ENCODE measurements around the gene CSRNP3. TPM values are rescaled to one million over a fixed set of nuclear protein-coding genes. Genes with fewer than 3 reads are reported as not detected.
"Not testable (repeated sequence)": the region's sequence is repeated elsewhere in the genome, so short reads cannot be mapped to it uniquely, and the experiment has no call there.

CSRNP3 gene
- polyA plus RNA-seq, 1 experiment = 0.25 TPM

GRCh38 chr2:165651233-165651632 lies 181.7 kb downstream of the CSRNP3 start:
- POLR2A ChIA-PET = no interaction called here
- DNase-seq (ENCODE audit: low read depth, low spot score) = no peak
- Histone ChIP-seq H3K9me3 (ENCODE audit: control insufficient read depth, insufficient read depth, low read length) (no peaks in the 10 kb centered on the region), H3K27me3 (ENCODE audit: control insufficient read depth, insufficient read depth, low read length) (no peaks in the 10 kb centered on the region), H3K4me3 (ENCODE audit: low read depth, low read length) (no peak overlapping the region), H3K27ac (ENCODE audit: low read depth, low read length) (no peak overlapping the region)
- CTCF ChIA-PET = no interaction called here
- no peak for TF ChIP-seq CTCF (IDR thresholded peaks at IDR 0.05; ENCODE audit: low read depth, low read length)

DNA sequence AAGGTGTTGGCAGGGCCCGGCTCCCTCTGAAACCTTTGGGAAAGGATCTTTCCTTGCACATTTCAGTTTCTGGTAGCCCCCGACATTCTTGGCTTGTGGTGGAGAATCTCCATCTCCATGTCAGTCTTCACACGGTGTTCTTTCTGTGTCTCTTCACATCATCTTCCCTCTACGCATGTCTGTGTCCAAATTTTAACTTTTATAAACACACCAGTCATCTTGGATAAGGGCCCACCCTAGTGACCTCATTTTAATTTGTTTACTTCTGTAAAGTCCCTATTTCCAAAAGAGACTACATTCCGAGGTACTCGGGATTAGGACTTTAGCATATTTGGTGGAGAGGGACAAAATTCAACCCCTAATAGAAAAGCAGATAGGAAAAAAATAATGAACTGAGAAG lies 186.2 kb downstream of the CSRNP3 start:
- no peak overlapping the region for H3K4me3 ChIP-seq (ENCODE audit: low read depth, low read length)
- POLR2A ChIA-PET = no interaction called here
- no peak overlapping the region for H3K27ac ChIP-seq (ENCODE audit: low read depth, low read length)
- no peak for TF ChIP-seq CTCF (IDR thresholded peaks at IDR 0.05; ENCODE audit: low read depth, low read length)
- no peaks in the 10 kb centered on the region for H3K27me3 ChIP-seq (ENCODE audit: control insufficient read depth, insufficient read depth, low read length)
- no peaks in the 10 kb centered on the region for H3K9me3 ChIP-seq (ENCODE audit: control insufficient read depth, insufficient read depth, low read length)
- CTCF ChIA-PET = no interaction called here
- no peak for DNase-seq (ENCODE audit: low read depth, low spot score)

DNA sequence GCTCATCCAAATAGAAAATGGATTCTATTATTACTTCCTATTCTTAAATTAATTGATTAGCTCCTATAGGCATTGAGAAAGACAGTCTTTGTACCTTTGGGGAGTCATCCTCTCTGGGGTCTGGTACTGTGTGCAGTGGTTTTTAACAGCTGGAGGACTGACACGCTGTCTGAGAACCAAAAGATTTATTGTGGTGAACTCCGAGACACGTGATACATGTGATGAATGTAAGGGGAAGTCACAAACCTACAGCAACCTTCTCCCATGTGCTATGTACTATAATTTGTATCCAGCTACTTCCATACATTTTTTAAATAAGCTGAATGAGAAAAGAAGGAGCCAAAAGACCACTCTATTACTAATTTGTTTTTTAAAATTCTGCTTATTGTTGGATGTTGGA lies 190.9 kb downstream of the CSRNP3 start:
- no peaks in the 10 kb centered on the region for H3K27me3 ChIP-seq (ENCODE audit: control insufficient read depth, insufficient read depth, low read length)
- ChIA-PET POLR2A (no interaction called here), CTCF (no interaction called here)
- no peaks in the 10 kb centered on the region for H3K9me3 ChIP-seq (ENCODE audit: control insufficient read depth, insufficient read depth, low read length)
- H3K27ac ChIP-seq (ENCODE audit: low read depth, low read length) = no peak overlapping the region
- DNase-seq (ENCODE audit: low read depth, low spot score) = no peak
- no peak overlapping the region for H3K4me3 ChIP-seq (ENCODE audit: low read depth, low read length)
- no peak for TF ChIP-seq CTCF (IDR thresholded peaks at IDR 0.05; ENCODE audit: low read depth, low read length)

- no peak for DNase-seq (ENCODE audit: low read depth, low spot score)
- ChIA-PET POLR2A (no interaction called here), CTCF (interaction anchor here (1.6 kb wide), 1 partner anchor 212 kb away, joined by 3 read pairs; no protein-coding TSS in a partner anchor)
- no peak for TF ChIP-seq CTCF (IDR thresholded peaks at IDR 0.05; ENCODE audit: low read depth, low read length)
- Histone ChIP-seq H3K27me3 (ENCODE audit: control insufficient read depth, insufficient read depth, low read length) (no peaks in the 10 kb centered on the region), H3K27ac (ENCODE audit: low read depth, low read length) (no peak overlapping the region), H3K4me3 (ENCODE audit: low read depth, low read length) (no peak overlapping the region), H3K9me3 (ENCODE audit: control insufficient read depth, insufficient read depth, low read length) (no peaks in the 10 kb centered on the region)
Measured at GRCh38 chr2:165662720-165663119, 193.2 kb downstream of the CSRNP3 start.

- Histone ChIP-seq H3K27me3 (ENCODE audit: control insufficient read depth, insufficient read depth, low read length) (no peaks in the 10 kb centered on the region), H3K27ac (ENCODE audit: low read depth, low read length) (no peak overlapping the region), H3K4me3 (ENCODE audit: low read depth, low read length) (no peak overlapping the region), H3K9me3 (ENCODE audit: control insufficient read depth, insufficient read depth, low read length) (no peaks in the 10 kb centered on the region)
- DNase-seq (ENCODE audit: low read depth, low spot score) = no peak
- ChIA-PET POLR2A (no interaction called here), CTCF (no interaction called here)
- TF ChIP-seq CTCF (IDR thresholded peaks at IDR 0.05; ENCODE audit: low read depth, low read length) = no peak
Measured at GRCh38 chr2:165665614-165666013, 196.1 kb downstream of the CSRNP3 start.

DNA sequence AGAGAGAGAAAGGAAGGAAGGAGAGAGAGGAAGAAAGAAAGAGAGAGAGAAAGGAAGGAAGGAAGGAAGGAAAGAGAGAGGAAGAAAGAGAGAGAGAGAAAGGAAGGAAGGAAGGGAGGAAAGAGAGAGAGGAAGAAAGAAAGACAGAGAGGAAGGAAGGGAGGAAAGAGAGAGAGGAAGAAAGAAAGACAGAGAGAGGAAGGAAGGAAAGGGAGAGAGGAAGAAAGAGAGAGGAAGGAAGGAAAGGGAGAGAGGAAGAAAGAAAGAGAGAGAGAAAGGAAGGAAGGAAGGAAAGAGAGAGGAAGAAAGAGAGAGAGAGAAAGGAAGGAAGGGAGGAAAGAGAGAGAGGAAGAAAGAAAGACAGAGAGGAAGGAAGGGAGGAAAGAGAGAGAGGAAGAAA lies 196.6 kb downstream of the CSRNP3 start:
- H3K27ac ChIP-seq (ENCODE audit: low read depth, low read length); CTCF ChIA-PET; POLR2A ChIA-PET; H3K27me3 ChIP-seq (ENCODE audit: control insufficient read depth, insufficient read depth, low read length); H3K4me3 ChIP-seq (ENCODE audit: low read depth, low read length); H3K9me3 ChIP-seq (ENCODE audit: control insufficient read depth, insufficient read depth, low read length); DNase-seq (ENCODE audit: low read depth, low spot score): not testable (repeated sequence)
